Effector memory CD4-positive, alpha-beta T cell (primary cell): ENCODE data around the gene NR0B1.

Experiments used
- DNase-seq, 3 donors: peaks; one replicate each; pipeline ENCODE4 v3.0.0-alpha.2; 2020
- H3K27ac ChIP-seq: 2 replicates; pipeline ENCODE4 v1.7.0; 2013; ENCODE audit warnings: mild to moderate bottlenecking, low read length, moderate library complexity; ENCODE audit not compliant: insufficient read depth, poor library complexity, severe bottlenecking
- H3K27me3 ChIP-seq: replicated peaks from 2 replicates; pipeline ENCODE4 v1.7.0; 2013; ENCODE audit warnings: mild to moderate bottlenecking, low read length; ENCODE audit not compliant: insufficient read depth, control insufficient read depth, poor library complexity, severe bottlenecking
- H3K36me3 ChIP-seq: 2 replicates; pipeline ENCODE4 v1.7.0; 2013; ENCODE audit warnings: mild to moderate bottlenecking, low read length, moderate library complexity; ENCODE audit not compliant: control insufficient read depth, insufficient read depth
- H3K4me1 ChIP-seq: 2 replicates; pipeline ENCODE4 v1.7.0; 2013; ENCODE audit warnings: low read length, mild to moderate bottlenecking; ENCODE audit not compliant: control insufficient read depth, insufficient read depth, poor library complexity, severe bottlenecking
- H3K4me3 ChIP-seq: 2 replicates; pipeline ENCODE4 v1.7.0; 2013; ENCODE audit warnings: low read length, low read depth, mild to moderate bottlenecking; ENCODE audit not compliant: insufficient read depth, poor library complexity, severe bottlenecking
- H3K9me3 ChIP-seq: 2 replicates; pipeline ENCODE4 v1.7.0; 2013; ENCODE audit warnings: mild to moderate bottlenecking, low read length, moderate library complexity; ENCODE audit not compliant: control insufficient read depth

NR0B1 gene

DNA sequence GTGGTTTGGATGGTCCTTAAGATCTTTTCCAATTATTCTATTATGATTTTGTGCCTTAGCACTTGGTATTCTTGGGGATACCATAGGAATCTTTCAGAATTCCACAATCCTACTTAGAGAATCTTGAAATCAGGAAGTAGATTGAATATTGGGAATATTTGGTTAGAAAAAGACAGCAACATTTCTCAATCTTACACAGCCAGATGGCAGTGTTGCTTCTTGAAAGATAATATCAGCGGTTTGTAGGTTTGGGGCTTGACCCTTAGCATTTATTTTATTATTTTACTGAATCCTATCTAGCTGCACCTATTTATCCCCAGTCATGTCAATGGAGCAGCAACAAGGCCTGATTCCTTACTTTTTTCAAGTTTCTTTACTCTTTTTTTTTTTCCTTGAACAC lies 33.7 kb downstream of the NR0B1 start:
- Histone ChIP-seq H3K27me3 (no peaks in the 10 kb centered on the region), H3K27ac (no peak overlapping the region), H3K4me3 (no peak overlapping the region), H3K36me3 (no peaks in the 10 kb centered on the region), H3K4me1 (no peaks in the 10 kb centered on the region), H3K9me3 (no peaks in the 10 kb centered on the region)
- no peak for DNase-seq

DNA sequence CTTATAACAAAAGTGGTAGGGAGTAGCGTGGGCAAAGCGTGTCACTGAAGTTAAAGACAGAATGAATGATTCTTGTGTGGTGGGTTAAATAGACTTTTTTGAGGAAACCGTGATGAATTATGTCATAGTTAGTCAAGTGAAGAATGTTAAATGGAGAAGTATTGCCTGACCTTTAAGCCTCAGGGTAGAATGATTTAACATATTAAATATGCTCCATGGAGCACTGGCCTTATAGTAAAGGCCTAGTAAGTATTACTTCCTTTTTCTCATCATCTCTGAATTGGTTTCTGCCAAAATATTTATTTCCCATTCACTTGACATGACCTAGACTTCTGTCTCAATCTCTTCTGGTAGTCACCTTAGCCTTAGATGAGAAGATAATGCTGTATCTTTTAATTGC lies 38.6 kb downstream of the NR0B1 start:
- DNase-seq, result no peak
- H3K27ac ChIP-seq, result no peak overlapping the region
- no peak overlapping the region for H3K4me3 ChIP-seq
- no peaks in the 10 kb centered on the region for H3K36me3 ChIP-seq
- H3K4me1 ChIP-seq, result no peaks in the 10 kb centered on the region
- H3K27me3 ChIP-seq, result no peaks in the 10 kb centered on the region
- H3K9me3 ChIP-seq, result no peaks in the 10 kb centered on the region

DNA sequence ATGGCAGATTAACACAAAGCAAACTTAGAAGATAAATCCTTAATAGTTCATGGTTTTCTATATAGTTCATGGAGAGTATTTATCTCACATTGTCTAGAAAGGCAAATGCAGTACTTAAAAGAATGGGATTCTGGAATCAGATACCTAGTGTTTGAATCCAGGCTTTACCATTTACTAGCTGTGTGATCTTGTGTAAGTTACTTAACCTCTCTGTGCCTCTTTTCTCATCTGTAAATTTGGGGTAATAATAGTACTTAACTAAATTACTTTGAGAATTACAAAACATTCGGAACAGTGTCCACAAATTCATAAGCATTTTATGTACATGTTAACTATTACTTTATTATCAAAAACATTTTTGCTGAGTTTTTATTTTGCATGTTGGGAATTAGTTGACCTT lies 46.4 kb downstream of the NR0B1 start:
- no peaks in the 10 kb centered on the region for H3K4me1 ChIP-seq
- no peaks in the 10 kb centered on the region for H3K27me3 ChIP-seq
- H3K27ac ChIP-seq, result no peak overlapping the region
- no peak for DNase-seq
- H3K36me3 ChIP-seq, result no peaks in the 10 kb centered on the region
- no peak overlapping the region for H3K4me3 ChIP-seq
- no peaks in the 10 kb centered on the region for H3K9me3 ChIP-seq

DNA sequence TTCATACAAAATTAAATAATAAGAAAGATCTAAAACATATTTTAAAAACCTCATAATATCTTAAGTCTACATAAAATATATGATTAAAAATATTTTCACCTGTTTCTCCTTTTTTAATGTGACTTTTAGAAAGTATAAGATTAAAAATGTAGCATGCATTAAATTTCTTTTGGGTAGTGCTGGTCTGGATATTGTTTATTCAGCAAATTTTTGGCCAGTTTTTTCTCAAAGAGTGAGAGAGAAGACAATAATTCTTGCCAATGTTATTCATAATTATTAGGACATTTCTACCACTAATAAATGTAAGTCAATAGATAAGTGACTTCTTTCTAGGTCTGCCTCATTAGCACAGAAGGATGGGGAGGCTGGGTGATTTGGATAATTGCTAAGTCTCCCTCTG lies 48.2 kb downstream of the NR0B1 start:
- Histone ChIP-seq H3K9me3 (no peaks in the 10 kb centered on the region), H3K36me3 (no peaks in the 10 kb centered on the region), H3K27ac (no peak overlapping the region), H3K4me3 (no peak overlapping the region), H3K4me1 (no peaks in the 10 kb centered on the region), H3K27me3 (no peaks in the 10 kb centered on the region)
- no peak for DNase-seq

DNA sequence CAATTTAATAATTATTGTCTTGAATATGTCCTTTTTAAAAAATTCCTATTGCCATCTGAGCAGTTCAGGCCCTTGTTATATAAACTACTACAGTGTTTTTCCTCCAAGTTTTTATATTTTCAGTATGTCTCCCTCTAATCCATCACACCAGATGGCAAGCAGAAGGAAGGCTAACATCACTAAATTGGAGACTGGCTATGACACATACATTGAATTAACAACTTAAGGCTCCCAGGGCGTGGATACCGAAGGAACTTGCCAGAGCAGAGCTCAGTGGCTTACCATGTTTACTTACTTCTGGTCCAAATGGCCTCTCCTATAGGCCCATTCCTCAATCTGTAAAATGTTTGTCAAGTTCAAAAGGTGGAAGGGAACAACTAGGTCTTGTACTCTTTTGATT lies 49.3 kb downstream of the NR0B1 start:
- Histone ChIP-seq H3K4me3 (no peak overlapping the region), H3K27me3 (no peaks in the 10 kb centered on the region), H3K27ac (no peak overlapping the region), H3K4me1 (no peaks in the 10 kb centered on the region), H3K9me3 (no peaks in the 10 kb centered on the region), H3K36me3 (no peaks in the 10 kb centered on the region)
- no peak for DNase-seq
